Stimulated activated CD4-positive, alpha-beta T cell treated with anti-CD3 and anti-CD28 coated beads, TNF-alpha, amount 100 ng/mL, for 4 hours (primary cell): ENCODE measurements around the gene CNTN4.

Experiments
- DNase-seq, 3 experiments: peaks; one replicate each; pipeline ENCODE4 v3.0.0-alpha.2; 2020; ENCODE audit warnings: low read depth in 3 of 3

The CNTN4 gene

DNA sequence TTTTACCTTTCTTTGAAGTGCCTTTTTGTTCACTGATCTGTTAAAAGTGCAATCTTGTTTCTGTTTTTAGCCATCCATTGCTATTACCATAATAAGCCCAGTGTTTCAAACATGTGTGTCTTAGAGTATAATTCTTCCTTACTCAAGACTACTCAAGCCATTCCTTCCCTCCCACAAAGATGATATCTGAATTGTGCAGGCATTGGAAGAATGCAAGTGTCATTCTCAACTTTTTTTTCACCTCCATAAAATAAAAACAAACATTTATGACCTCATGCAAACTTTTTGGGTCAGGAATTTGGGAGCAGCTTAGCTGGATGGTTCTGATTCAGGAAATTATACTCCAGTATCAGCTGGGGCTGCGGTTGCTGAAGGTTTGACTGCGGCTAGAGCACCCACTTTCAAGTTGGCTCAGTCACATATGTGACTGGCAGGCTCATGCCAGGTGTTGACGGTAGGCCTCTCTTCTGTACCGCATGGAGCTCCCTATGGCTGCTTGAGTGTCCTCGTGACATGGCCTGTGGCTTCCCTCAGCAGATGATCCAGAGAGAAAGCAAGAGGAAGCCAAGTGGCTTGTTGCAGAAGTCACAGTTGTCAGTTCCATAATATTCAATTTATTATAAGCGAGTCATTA is 490.8 kb downstream of the CNTN4 start:
- DNase-seq, result no peak

DNA sequence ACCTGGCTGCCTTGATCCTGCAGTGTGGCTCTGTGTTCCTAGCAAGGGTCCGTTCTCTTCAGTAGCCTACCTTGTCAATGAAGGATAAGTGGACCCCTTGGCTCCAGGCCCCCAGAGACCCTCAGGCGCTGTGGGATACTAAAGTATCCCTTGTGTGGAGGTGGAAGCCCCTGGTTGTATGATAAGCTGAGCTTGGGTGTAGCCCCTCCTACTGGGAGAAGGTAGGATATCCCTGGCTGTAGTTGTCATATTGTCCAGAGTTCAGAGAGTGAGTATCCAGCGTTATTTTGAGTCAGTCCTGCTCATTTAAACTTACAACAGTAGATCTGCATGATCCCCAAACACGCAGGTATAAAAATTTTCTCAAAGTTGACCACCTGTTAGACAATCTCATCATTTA is 496.8 kb downstream of the CNTN4 start:
- no peak for DNase-seq

DNA sequence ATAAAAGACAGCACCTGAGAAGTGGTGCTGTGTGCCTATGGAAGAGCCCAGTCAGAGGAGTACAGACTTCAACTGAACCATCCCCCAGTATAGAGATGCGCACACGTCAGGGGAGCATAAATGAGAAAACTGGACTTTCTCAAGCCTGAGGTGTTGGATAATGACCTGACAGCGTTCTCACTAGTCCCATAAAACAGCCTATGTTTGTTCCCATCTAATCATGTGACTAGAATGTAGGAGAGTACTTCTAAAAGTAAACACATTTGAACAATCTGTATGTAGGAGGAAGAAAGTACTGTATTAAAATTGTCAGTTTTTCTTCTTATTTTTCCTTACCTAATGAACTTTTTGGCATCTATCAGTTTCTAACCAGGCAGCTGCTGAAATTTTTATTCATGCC is 498.9 kb downstream of the CNTN4 start:
- no peak for DNase-seq

DNA sequence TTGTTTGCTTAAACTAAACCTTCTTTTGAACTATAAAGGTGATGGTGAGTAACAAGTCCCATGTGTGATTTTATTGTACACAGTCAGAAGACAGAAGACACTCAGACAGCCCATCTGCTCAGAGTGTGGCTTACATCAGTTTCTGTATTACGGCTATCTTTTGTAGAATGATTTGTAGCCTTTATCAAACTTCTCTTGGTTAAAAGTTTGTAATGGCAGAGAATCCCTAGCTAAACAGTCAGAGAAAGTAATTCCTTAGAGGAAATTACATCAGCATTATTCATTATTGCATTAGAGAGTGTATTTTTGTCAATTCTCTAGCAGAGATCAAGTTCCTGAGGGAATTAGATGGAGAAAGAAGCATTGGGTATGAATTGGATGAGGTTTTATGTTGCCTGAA is 500.8 kb downstream of the CNTN4 start:
- DNase-seq, result no peak

GRCh38 chr3:2603692-2604289 is 505.1 kb downstream of the CNTN4 start:
- DNase-seq, result no peak

GRCh38 chr3:2614578-2614977 is 515.9 kb downstream of the CNTN4 start:
- no peak for DNase-seq

DNA sequence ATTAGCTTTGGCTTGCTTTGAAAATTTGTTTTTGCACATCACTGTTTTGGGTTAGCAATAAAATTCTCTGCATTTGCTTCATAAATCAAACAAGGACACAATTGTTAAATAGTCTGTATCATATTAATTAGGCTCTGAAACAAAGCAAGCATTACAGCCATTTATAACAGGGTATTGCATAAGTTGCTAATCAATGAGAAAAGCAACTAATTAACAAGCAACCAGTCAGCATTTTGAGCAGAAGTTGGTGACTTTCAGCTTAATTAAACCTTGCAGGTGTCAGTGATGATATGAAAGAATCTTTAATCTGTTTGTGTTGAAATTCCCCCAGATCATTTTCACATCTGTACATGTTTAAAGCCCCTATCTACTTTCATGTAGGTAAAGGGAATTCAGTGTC is 516.4 kb downstream of the CNTN4 start:
- DNase-seq, result no peak

DNA sequence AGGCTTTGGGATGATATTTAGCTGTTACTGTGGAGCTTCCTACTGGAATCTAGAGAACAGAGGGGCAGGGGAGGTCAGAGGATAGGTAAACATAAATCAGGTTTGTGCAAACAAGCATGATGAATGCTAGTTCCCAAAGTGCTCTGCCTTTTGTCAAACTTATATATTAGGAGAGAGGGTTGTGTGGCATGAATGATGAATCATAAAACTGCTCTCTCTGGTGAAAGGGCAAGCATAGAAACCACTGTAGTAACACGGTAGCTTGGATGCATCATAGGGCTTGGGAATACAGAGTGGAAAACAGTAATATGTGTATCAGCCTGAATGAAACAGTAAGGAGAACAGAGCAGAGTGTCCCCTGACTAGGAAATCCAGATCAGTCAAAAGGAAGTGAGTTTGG is 524.8 kb downstream of the CNTN4 start:
- no peak for DNase-seq

- DNase-seq, result no peak
These were observed 529.5 kb downstream of the CNTN4 start for GRCh38 chr3:2628117-2628516.

DNA sequence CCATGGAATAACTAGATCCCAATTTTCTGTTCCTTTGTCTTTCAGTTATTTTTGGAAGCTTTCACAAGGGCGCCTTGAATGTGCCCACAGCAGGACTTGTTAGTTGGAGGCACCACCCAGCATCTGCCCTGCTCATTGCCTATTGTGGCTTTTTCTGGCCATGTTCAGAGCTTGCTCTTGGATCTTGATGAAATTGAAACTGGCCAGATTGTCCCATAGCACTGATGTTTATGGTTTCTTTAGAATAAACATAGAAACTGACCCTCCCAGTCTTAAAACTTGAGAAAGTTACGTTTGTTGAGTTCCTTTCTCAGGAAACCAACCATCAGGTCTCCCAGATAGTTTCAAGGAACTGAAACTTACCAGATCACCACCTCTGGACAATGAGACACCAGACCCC is 536.8 kb downstream of the CNTN4 start:
- no peak for DNase-seq

- DNase-seq, result no peak
These were observed 544.9 kb downstream of the CNTN4 start for GRCh38 chr3:2643606-2644005.

- no peak for DNase-seq
These were observed 546.3 kb downstream of the CNTN4 start for GRCh38 chr3:2645001-2645400.

- no peak for DNase-seq
These were observed 552.1 kb downstream of the CNTN4 start for GRCh38 chr3:2650746-2651145.

- no peak for DNase-seq
These were observed 553.7 kb downstream of the CNTN4 start for GRCh38 chr3:2652386-2652785.

GRCh38 chr3:2653706-2654105 is 555.0 kb downstream of the CNTN4 start:
- no peak for DNase-seq

DNA sequence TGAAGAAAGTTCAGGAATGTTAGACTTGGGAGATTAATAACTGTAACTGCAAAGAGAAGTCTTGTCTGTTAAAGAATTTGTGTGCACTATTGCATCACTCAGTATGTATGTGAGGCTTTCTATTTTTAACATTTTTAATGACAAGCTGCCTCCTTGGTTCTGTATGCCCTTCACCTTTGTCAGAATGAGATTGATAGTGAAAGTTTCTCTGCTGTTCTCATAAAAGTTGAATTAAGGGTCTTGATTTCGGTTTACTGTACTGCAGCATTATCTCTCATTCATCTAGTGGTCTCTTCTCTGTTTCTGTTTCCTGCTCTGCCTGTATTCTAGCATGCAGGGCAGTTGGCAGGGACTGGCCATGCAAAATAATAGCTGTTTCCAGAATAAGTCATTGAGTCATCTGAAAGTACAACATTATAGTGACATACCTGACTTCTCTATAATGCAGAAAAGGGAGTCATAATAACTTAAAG is 556.6 kb downstream of the CNTN4 start:
- no peak for DNase-seq

DNA sequence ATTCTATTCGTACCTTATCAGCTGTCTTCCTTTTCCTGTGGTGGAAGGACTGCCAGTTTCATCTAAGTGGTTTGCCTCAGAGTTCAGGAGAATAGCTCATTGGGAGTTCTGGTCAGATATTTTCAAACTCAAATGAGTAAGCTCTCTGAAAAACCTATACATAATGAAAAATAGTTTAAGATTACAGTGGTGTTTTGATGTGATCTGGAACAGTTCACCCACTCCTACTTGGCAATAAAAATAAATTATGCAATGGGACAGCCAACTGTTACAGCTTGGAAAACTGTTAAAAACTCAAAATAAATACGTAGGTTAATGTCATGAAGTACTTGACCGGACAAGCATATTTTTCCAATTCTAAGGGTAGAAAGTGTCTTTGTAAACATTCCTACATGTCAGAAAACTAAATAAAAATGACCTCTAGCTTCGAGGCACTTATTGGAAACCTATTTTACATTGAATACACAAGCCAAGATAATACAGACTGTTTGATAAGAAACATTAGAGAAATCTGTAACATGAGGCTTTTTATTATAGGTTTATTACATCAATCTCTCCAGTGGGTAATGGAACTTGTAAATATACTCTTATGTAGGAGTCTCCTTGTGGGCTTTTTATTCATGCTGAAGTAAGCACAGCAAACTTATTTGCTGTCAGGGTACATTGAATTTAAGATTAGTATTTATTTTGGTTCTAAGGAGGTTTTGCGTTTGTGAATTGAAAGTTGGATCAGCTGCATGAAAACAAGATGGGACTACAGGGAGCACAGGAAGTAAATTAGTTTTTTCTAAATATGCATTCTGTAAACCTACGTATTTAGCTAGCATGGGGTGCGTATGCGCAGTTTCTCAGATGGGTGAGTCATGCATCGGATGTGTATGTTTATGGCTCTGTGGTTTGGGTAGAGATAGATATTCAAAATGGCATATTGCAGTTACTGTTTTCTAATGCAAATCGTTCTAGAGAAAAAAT is 558.4 kb downstream of the CNTN4 start:
- no peak for DNase-seq

DNA sequence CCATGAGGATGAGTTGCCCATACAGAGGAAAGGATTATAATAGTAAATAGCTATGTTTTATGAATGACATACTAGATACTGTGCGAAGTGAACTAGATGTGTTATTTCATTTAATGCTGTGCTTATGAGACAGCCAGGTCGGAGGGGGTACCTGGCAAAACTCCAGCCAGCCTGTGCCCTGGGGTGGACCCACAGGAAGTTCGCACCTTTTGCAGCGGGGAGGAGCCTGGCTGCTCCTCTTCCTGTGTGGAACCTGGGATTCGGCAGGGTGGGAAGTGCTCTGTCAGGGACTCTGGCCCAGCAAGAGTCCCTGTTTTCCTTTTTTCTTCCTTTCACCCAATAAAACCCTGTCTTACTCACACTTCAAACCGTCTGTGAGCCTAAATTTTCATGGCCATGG is 559.3 kb downstream of the CNTN4 start:
- DNase-seq, result no peak

DNA sequence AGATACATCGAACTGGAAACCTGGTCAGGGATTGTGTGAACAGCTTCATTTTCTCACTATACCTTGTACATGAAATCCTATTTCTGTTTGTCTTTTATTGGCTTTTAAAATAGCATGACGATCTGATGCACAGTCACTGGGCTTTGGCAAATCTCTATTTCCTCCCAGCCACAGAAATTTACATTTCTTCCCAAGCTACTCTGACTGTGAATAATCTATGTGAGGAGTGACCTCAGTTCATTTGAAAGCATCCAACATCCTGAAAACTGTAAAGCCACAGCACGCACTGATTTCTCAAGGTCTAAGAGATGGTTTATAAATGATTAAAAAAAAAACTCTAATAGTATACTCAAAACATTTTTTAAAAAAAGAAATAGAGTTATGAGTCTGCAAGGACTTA is 561.2 kb downstream of the CNTN4 start:
- no peak for DNase-seq

DNA sequence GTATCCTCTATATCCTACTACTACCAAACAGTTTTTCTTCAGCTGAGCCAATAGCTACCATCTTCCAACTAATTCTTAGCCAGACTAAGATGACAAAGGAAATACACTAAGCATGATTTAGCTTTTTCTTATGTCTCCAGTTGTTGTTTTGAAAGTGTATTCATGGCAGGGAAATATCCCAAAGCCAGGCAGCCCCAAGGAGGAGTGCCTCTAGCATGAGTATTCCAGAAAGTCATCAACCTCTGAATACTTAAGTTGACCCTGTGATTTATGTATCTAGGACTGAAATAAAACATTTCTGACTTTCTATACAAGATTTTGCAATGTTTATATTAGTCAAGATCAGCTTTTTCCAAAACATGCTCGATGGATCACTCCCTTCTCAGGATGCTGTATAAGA is 562.4 kb downstream of the CNTN4 start:
- DNase-seq, result no peak

DNA sequence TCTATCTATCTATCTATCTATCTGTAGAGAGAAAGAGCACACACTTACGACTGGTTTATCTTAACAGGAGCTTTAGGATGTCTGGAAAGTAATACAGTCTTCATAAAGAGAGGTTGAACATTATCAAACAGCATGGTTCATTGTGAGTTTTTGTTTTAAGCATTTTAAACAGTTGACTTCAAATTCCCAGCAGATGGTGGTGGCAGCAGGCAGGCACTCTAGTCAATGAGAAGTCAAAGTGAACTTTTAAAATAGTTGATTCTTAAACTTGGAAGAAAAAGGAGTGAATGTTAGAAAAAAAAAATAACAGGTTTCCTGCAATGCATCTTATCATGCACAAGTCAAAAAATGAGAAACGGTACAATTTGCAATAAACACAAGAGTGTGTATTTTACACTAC is 578.8 kb downstream of the CNTN4 start:
- DNase-seq, result no peak

DNA sequence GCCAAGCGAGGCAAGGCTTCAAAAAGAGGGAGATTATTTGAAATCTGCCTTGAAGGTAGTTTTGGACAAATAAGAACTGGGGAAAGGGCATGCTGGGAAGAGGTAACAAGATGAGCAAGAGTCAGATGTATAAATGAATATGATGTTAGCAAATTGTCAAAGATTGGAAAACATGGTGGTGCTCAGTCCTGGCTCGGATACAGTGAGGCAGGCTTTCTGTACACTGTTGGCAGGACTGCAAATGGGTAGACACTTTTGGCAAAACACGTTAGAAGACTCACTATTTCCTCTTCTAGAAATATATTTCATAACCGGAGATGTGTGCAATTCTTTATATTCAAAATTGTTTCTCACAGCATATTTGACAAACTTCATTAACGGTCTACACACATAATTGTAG is 581.6 kb downstream of the CNTN4 start:
- DNase-seq, result no peak

DNA sequence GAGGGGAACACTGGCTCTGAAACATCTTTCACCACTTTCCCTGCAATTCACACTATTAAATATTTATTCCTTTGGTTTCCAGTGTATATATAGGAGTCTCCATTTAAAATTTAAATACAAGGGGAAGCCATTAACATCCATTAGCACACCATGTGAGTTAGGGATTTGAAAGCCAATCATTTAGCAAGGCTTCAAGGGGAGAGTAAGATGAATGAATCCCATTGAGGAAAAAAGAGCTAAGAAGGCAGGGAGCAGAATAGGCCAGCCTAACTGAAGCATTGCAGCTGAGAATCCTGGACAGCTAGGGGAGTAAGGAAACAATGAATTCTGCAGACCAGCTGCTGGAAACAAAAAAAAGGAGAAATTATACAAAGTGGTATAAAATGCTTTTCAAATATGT is 585.4 kb downstream of the CNTN4 start:
- DNase-seq, result no peak
